ENCODE results near the gene DHX30. TPM values are rescaled to one million over a fixed set of nuclear protein-coding genes. Genes with fewer than 3 reads are reported as not detected.

The DHX30 gene
- total and polyA plus RNA-seq, 10 donors: 31.9 to 73.5 (median 57.3) TPM

- DNase-seq: peak; percentile 33
- no peaks in the 10 kb centered on the region for H3K27me3 ChIP-seq (replicated peaks in 1 of 7)
- H3K9me3 ChIP-seq: no peaks in the 10 kb centered on the region
- TF ChIP-seq POLR2A (IDR thresholded peaks at IDR 0.05): no peak
- no peak for TF ChIP-seq CTCF (IDR thresholded peaks at IDR 0.05 in 8 of 11, conservative IDR thresholded peaks at IDR 0.05 in 3 of 11)
- TF ChIP-seq POLR2AphosphoS5 (IDR thresholded peaks at IDR 0.05): no peak
- intact Hi-C loops (cut with DNase I; ENCODE audit: low total_unique reads): no loop called here
- no peak overlapping the region for H3K27ac ChIP-seq
- 86 to 99% (median 92%) methylated on average over 3 of the region's 3 CpGs for whole genome bisulfite sequencing, 5 donors
- peaks cover 25 to 87% (median 51%) of the 10 kb centered on the region in 6 donors for H3K4me1 ChIP-seq
- peaks cover 0 to 10% (median 0%) of the 10 kb centered on the region in 6 donors for H3K36me3 ChIP-seq
- H3K4me3 ChIP-seq: no peak overlapping the region
Observed at GRCh38 chr3:47778746-47779145, 24.2 kb upstream of the DHX30 start.

GRCh38 chr3:47780741-47781684, 21.9 kb upstream of the DHX30 start:
- DNase-seq: peak; percentile 95
- intact Hi-C loops (cut with DNase I; ENCODE audit: low total_unique reads): no loop called here
- WGBS, 5 donors: 0 to 1% (median 0%) methylated on average over 30 to 54 of the region's 54 CpGs

GRCh38 chr3:47781685-47782445, 21.1 kb upstream of the DHX30 start, which contains the start of gene SMARCC1:
SMARCC1 (minus strand) TSS chr3:47781893; CDS start chr3:47781797, 96 bp downstream.
- Histone ChIP-seq H3K4me3 (peak within 1 kb of the TSS; percentile 75 to 99 (median 96)), H3K9me3 (no peaks in the 10 kb centered on the region), H3K27me3 (replicated peaks in 1 of 7) (no peaks in the 10 kb centered on the region), H3K4me1 (peaks cover 25 to 58% (median 43%) of the 10 kb centered on the region in 6 donors), H3K27ac (peak within 1 kb of the TSS; percentile 83 to 99 (median 96)), H3K36me3 (peaks cover 0 to 3% (median 0%) of the 10 kb centered on the region in 6 donors)
- WGBS, 5 donors: 0 to 2% (median 1%) methylated on average over 46 to 79 of the region's 79 CpGs
- DNase-seq: peak; percentile 100
- TF ChIP-seq POLR2A (IDR thresholded peaks at IDR 0.05) (peak; percentile 26 to 77 (median 68)), CTCF (IDR thresholded peaks at IDR 0.05 in 8 of 11, conservative IDR thresholded peaks at IDR 0.05 in 3 of 11) (peak in 8 of 11 experiments; percentile 27 to 65 (median 46)), POLR2AphosphoS5 (IDR thresholded peaks at IDR 0.05) (peak; percentile 99 to 100 (median 99))
- intact Hi-C loops (cut with DNase I; ENCODE audit: low total_unique reads): no loop called here

More at GRCh38 chr3:47780741-47781684, 21.9 kb upstream of the DHX30 start:
- no peak for TF ChIP-seq CTCF (IDR thresholded peaks at IDR 0.05 in 8 of 11, conservative IDR thresholded peaks at IDR 0.05 in 3 of 11)
- TF ChIP-seq POLR2AphosphoS5 (IDR thresholded peaks at IDR 0.05): no peak
- TF ChIP-seq POLR2A (IDR thresholded peaks at IDR 0.05): no peak
- Histone ChIP-seq H3K4me3 (peak overlapping the region; percentile 75 to 99 (median 96)), H3K4me1 (peaks cover 25 to 66% (median 45%) of the 10 kb centered on the region in 6 donors), H3K27ac (peak overlapping the region; percentile 83 to 99 (median 96)), H3K27me3 (replicated peaks in 1 of 7) (no peaks in the 10 kb centered on the region), H3K9me3 (no peaks in the 10 kb centered on the region), H3K36me3 (peaks cover 0 to 10% (median 0%) of the 10 kb centered on the region in 6 donors)

Measured in spleen (tissue), 11 donors.